ENCODE measurements around the gene ZNF718. TPM values are rescaled to one million over a fixed set of nuclear protein-coding genes. Genes with fewer than 3 reads are reported as not detected.
"Not testable (repeated sequence)": the region's sequence is repeated elsewhere in the genome, so short reads cannot be mapped to it uniquely, and the experiment has no call there.

The ZNF718 gene
- total RNA-seq, 1 donor = 5.8 TPM

DNA sequence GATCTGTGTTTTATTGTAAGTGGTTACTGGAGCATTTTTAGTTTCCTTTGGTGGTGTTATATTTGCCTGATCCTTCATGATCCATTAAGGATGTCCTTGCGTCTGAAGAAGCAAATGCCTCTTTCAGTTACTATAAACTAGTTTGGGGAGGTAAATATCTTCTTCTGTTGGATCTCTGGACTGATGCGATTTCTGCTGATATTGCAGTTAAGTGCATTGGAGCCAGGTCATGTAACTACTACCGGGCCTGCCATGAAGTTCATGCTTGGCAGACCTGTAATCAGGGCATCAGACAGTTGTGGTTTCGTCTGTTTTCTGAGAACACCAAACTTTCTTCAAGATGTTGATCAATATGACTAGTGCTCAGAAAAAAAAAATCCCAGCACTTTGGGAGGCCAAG lies 22.9 kb downstream of the ZNF718 start:
- Histone ChIP-seq H3K79me2 (ENCODE audit: insufficient read depth, low read length) (peaks cover 10% of the 10 kb centered on the region), H2AFZ (ENCODE audit: low read length) (no peak overlapping the region), H3K9me3 (ENCODE audit: low read depth, low read length) (peaks cover 18% of the 10 kb centered on the region), H3K27me3 (ENCODE audit: insufficient read depth, low read length) (no peaks in the 10 kb centered on the region), H3K36me3 (ENCODE audit: insufficient read depth, low read length) (peaks cover 5% of the 10 kb centered on the region), H3K4me2 (ENCODE audit: insufficient read depth, low read length) (no peak overlapping the region), H3K27ac (ENCODE audit: low read depth, low read length) (no peak overlapping the region), H3K4me1 (ENCODE audit: insufficient read depth, low read length) (no peaks in the 10 kb centered on the region), H4K20me1 (ENCODE audit: insufficient read depth, low read length) (no peaks in the 10 kb centered on the region), H3K4me3 (ENCODE audit: insufficient read depth, low read length) (no peak overlapping the region)
- TF ChIP-seq, protein P1, sequence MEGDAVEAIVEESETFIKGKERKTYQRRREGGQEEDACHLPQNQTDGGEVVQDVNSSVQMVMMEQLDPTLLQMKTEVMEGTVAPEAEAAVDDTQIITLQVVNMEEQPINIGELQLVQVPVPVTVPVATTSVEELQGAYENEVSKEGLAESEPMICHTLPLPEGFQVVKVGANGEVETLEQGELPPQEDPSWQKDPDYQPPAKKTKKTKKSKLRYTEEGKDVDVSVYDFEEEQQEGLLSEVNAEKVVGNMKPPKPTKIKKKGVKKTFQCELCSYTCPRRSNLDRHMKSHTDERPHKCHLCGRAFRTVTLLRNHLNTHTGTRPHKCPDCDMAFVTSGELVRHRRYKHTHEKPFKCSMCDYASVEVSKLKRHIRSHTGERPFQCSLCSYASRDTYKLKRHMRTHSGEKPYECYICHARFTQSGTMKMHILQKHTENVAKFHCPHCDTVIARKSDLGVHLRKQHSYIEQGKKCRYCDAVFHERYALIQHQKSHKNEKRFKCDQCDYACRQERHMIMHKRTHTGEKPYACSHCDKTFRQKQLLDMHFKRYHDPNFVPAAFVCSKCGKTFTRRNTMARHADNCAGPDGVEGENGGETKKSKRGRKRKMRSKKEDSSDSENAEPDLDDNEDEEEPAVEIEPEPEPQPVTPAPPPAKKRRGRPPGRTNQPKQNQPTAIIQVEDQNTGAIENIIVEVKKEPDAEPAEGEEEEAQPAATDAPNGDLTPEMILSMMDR (IDR thresholded peaks at IDR 0.05; ENCODE audit: extremely low read depth, low read depth, low read length) = no peak
- DNase-seq (ENCODE audit: insufficient read length, low spot score, missing footprints) = no peak

DNA sequence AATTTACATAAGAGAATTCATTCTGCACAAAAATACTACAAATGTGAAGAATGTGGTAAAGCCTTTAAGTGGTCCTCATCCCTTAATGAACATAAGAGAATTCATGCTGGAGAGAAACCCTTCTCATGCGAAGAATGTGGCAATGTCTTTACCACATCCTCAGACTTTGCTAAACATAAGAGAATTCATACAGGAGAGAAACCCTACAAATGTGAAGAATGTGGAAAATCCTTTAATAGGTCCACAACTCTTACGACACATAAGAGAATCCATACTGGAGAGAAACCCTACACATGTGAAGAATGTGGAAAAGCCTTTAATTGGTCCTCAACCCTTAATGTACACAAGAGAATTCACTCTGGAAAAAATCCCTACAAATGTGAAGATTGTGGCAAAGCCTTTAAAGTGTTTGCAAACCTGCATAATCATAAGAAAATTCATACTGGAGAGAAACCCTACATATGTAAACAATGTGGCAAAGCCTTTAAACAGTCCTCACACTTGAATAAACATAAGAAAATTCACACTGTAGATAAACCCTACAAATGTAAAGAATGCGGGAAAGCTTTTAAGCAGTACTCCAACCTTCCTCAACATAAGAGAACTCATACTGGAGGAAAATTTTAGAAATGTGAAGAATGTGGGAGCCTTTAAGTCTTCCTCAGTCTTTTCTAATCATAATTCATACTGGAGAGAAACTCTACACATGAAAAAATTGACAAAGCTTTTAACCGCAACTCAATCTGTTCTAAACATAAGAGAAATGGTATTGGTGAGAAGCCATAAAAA lies 37.4 kb downstream of the ZNF718 start:
- H3K36me3 ChIP-seq (ENCODE audit: insufficient read depth, low read length) = peaks cover 13% of the 10 kb centered on the region
- no peak overlapping the region for H3K4me2 ChIP-seq (ENCODE audit: insufficient read depth, low read length)
- H2AFZ ChIP-seq (ENCODE audit: low read length) = no peak overlapping the region
- peaks cover 15% of the 10 kb centered on the region for H3K9me3 ChIP-seq (ENCODE audit: low read depth, low read length)
- H3K79me2 ChIP-seq (ENCODE audit: insufficient read depth, low read length) = no peaks in the 10 kb centered on the region
- H3K4me1 ChIP-seq (ENCODE audit: insufficient read depth, low read length) = no peaks in the 10 kb centered on the region
- H4K20me1 ChIP-seq (ENCODE audit: insufficient read depth, low read length) = no peaks in the 10 kb centered on the region
- no peaks in the 10 kb centered on the region for H3K27me3 ChIP-seq (ENCODE audit: insufficient read depth, low read length)
- TF ChIP-seq, protein P1 (IDR thresholded peaks at IDR 0.05; ENCODE audit: extremely low read depth, low read depth, low read length) = no peak
- no peak overlapping the region for H3K4me3 ChIP-seq (ENCODE audit: insufficient read depth, low read length)
- H3K27ac ChIP-seq (ENCODE audit: low read depth, low read length) = no peak overlapping the region
- DNase-seq (ENCODE audit: insufficient read length, low spot score, missing footprints) = no peak

DNA sequence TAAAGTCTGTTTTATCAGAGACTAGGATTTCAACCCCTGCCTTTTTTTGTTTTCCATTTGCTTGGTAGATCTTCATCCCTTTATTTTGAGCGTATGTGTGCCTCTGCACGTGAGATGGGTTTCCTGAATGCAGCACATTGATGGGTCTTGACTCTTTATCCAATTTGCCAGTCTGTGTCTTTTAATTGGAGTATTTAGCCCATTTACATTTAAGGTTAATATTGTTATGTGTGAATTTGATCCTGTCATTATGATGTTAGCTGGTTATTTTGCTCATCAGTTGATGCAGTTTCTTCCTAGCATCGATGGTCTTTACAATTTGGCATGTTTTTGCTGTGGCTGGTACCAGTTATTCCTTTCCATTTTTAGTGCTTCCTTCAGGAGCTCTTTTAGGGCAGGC lies 45.3 kb downstream of the ZNF718 start:
- DNase-seq (ENCODE audit: insufficient read length, low spot score, missing footprints); H3K36me3 ChIP-seq (ENCODE audit: insufficient read depth, low read length); H3K27me3 ChIP-seq (ENCODE audit: insufficient read depth, low read length); H3K79me2 ChIP-seq (ENCODE audit: insufficient read depth, low read length); H3K27ac ChIP-seq (ENCODE audit: low read depth, low read length); H4K20me1 ChIP-seq (ENCODE audit: insufficient read depth, low read length); H3K4me1 ChIP-seq (ENCODE audit: insufficient read depth, low read length); H3K9me3 ChIP-seq (ENCODE audit: low read depth, low read length); H3K4me2 ChIP-seq (ENCODE audit: insufficient read depth, low read length); H3K4me3 ChIP-seq (ENCODE audit: insufficient read depth, low read length); H2AFZ ChIP-seq (ENCODE audit: low read length): not testable (repeated sequence)

DNA sequence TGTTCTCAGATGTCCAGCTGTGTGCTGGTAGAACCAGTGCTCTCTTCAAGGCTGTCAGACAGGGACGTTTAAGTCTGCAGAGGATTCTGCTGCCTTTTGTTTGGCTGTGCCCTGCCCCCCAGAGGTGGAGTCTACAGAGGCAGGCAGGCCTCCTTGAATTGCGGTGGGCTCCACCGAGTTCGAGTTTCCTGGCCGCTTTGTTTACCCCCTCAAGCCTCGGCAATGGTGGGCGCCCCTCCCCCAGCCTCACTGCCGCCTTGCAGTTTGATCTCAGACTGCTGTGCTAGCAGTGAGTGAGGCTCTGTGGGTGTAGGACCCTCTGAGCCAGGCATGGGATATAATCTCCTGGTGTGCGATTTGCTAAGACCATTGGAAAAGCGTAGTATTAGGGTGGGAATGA lies 47.0 kb downstream of the ZNF718 start:
- H2AFZ ChIP-seq (ENCODE audit: low read length); H4K20me1 ChIP-seq (ENCODE audit: insufficient read depth, low read length); H3K4me1 ChIP-seq (ENCODE audit: insufficient read depth, low read length); H3K4me3 ChIP-seq (ENCODE audit: insufficient read depth, low read length); H3K9me3 ChIP-seq (ENCODE audit: low read depth, low read length); DNase-seq (ENCODE audit: insufficient read length, low spot score, missing footprints); H3K36me3 ChIP-seq (ENCODE audit: insufficient read depth, low read length); H3K4me2 ChIP-seq (ENCODE audit: insufficient read depth, low read length); H3K27me3 ChIP-seq (ENCODE audit: insufficient read depth, low read length); H3K79me2 ChIP-seq (ENCODE audit: insufficient read depth, low read length); H3K27ac ChIP-seq (ENCODE audit: low read depth, low read length): not testable (repeated sequence)

DNA sequence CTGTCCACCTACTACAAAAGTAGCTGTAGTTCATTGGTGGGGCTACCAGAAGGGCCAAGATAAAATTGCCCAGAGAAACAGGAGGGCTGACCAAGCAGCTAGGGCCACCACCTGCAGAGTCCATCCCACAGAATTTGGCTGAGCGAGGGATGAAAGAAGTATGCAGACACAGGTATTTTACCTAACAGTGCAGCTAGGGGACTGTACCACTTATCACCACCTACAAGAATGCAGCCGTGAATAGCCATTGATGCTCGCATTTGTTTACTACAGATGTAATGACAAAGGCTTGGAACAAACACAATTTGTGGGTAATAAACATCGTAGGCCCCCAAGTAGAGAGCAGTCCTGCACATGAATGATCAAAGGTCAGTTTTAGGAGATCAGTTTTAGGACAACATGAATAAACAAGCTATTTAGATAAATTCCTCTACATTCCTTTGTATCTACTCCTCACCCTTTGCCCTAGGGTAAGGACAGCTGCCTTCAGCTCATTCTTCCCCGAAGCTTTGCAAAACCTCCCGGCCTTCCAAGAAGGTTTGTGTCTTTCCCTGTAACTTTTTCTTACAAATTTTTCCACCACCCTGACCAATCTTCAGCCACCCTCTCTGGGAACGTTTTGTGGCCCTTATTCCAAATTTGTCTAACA lies 49.5 kb downstream of the ZNF718 start:
- DNase-seq (ENCODE audit: insufficient read length, low spot score, missing footprints) = no peak
- Histone ChIP-seq H3K4me2 (ENCODE audit: insufficient read depth, low read length) (no peak overlapping the region), H3K4me3 (ENCODE audit: insufficient read depth, low read length) (no peak overlapping the region), H2AFZ (ENCODE audit: low read length) (no peak overlapping the region), H4K20me1 (ENCODE audit: insufficient read depth, low read length) (no peaks in the 10 kb centered on the region), H3K27me3 (ENCODE audit: insufficient read depth, low read length) (no peaks in the 10 kb centered on the region), H3K4me1 (ENCODE audit: insufficient read depth, low read length) (no peaks in the 10 kb centered on the region), H3K27ac (ENCODE audit: low read depth, low read length) (no peak overlapping the region), H3K79me2 (ENCODE audit: insufficient read depth, low read length) (no peaks in the 10 kb centered on the region), H3K9me3 (ENCODE audit: low read depth, low read length) (peaks cover 11% of the 10 kb centered on the region), H3K36me3 (ENCODE audit: insufficient read depth, low read length) (no peaks in the 10 kb centered on the region)
- TF ChIP-seq, protein P1 (IDR thresholded peaks at IDR 0.05; ENCODE audit: extremely low read depth, low read depth, low read length) = no peak
